H1 (cell line): ENCODE results near the gene EXOC1L. TPM values are rescaled to one million over a fixed set of nuclear protein-coding genes. Genes with fewer than 3 reads are reported as not detected.

Experiments
- KDM5A ChIP-seq: fragments of 200-600 bp; IDR thresholded peaks from 2 replicates; pipeline ENCODE4 v1.7.1; 2012; ENCODE audit warnings: mild to moderate bottlenecking, low read length, inconsistent platforms, mixed read lengths
- NRF1 ChIP-seq: IDR thresholded peaks from 2 replicates; pipeline ENCODE4 v1.6.1; 2011; ENCODE audit warnings: mild to moderate bottlenecking, low read depth, low read length, improper control_type of control experiment
- USF2 ChIP-seq: IDR thresholded peaks from 2 replicates; pipeline ENCODE4 v1.6.1; 2011; ENCODE audit warnings: low read length, improper control_type of control experiment
- polyA plus RNA-seq, 7 experiments: library from polyadenylated mRNA; depleted of rRNA in 3 of 7; stranded (reverse) in 5 of 7; unstranded in 2 of 7; fragments of >200 nt in 5 of 7; fragments of 200-250 nt in 2 of 7; gene quantifications; 1 replicate in 5 of 7; 2 replicates in 1 of 7; 4 replicates in 1 of 7; pipeline versions ENCODE4 v1.2.1 to v1.2.3, GENCODE V29; 2011 to 2013; ENCODE audit warnings: missing spikeins in 2 of 7, mixed read lengths in 2 of 7
- total RNA-seq: library from RNA; stranded (reverse); fragmentation: NEBNext Ultra II Directional; extraction: Animal tissue kit (Norgen Biotek cat#: 25700); gene quantifications from 2 replicates; pipeline ENCODE4 v1.2.1, GENCODE V29; 2021

Gene EXOC1L
- total and polyA plus RNA-seq, 2 of the 8 experiments (the other 6 are each of a cell fraction or from before 2014, with no cell fraction given) = 0.08 TPM; not detected in 1

GRCh38 chr4:55808186-55808585 lies 11.4 kb upstream of the EXOC1L start (continued):
- TF ChIP-seq NRF1 (no peak), USF2 (no peak), KDM5A (no peak)
